Measurements from ENCODE around the gene MSRB1. TPM values are rescaled to one million over a fixed set of nuclear protein-coding genes. Genes with fewer than 3 reads are reported as not detected.

The MSRB1 gene
- total RNA-seq, 1 experiment from 2014 or later: 18.3 TPM

DNA sequence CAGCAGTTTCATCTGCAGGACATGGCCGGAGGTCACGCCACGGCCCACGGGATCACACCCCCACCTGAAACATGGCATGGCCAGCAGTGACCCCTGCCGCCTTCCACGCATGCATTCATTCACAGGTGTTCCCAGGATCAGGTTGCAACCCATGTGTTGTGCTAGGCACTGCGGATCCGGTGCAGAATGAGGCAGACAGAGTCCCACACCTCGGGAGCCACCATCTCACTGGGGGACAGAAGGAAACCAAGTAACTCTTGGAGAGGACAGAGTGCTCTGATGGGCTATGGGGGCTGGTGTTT, 4.3 kb upstream of the MSRB1 start:
- no peak for ATAC-seq
- no TSS peak for BruUV-seq (replicated peaks)

More for the DNA sequence above, 4.3 kb upstream of the MSRB1 start:
- Histone ChIP-seq H3K27me3 (ENCODE audit: insufficient read depth, low read length) (no peaks in the 10 kb centered on the region), H3K4me1 (ENCODE audit: control insufficient read depth in 1 of 2, insufficient read depth in 2 of 2, low read length in 2 of 2) (peaks cover 6 to 16% of the 10 kb centered on the region in 2 experiments), H3K36me3 (ENCODE audit: control insufficient read depth in 1 of 2, insufficient read depth in 2 of 2, low read length in 2 of 2) (no peaks in the 10 kb centered on the region), H3K9ac (ENCODE audit: low read length) (no peak overlapping the region), H3K9me2 (ENCODE audit: insufficient read depth) (no peaks in the 10 kb centered on the region), H3K4me2 (ENCODE audit: low read length) (no peak overlapping the region), H2AFZ (ENCODE audit: low read depth, low read length, poor library complexity, severe bottlenecking) (no peak overlapping the region), H3K27ac (ENCODE audit: low read depth, low read length) (no peak overlapping the region), H3K79me2 (ENCODE audit: insufficient read depth, low read length) (no peaks in the 10 kb centered on the region), H3K4me3 (replicated peaks in 1 of 2; ENCODE audit: low read depth in 1 of 2, low read length in 2 of 2) (no peak overlapping the region), H4K20me1 (ENCODE audit: insufficient read depth) (no peaks in the 10 kb centered on the region), H3K9me3 (ENCODE audit: control insufficient read depth in 1 of 2, insufficient read depth in 1 of 2, low read depth in 1 of 2, low read length in 2 of 2) (no peaks in the 10 kb centered on the region)
- DNase-seq (ENCODE audit: low read depth, low spot score): no peak
- TF ChIP-seq EZH2phosphoT487 (IDR thresholded peaks at IDR 0.05; ENCODE audit: borderline replicate concordance): no peak
- TF ChIP-seq, protein P1, sequence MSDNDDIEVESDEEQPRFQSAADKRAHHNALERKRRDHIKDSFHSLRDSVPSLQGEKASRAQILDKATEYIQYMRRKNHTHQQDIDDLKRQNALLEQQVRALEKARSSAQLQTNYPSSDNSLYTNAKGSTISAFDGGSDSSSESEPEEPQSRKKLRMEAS (IDR thresholded peaks at IDR 0.05): no peak
- TF ChIP-seq TCF7L2 (IDR thresholded peaks at IDR 0.05; ENCODE audit: borderline replicate concordance, extremely low read depth, insufficient read depth, insufficient read length): no peak
- TF ChIP-seq ZFX (IDR thresholded peaks at IDR 0.05): no peak
- TF ChIP-seq, protein P2, sequence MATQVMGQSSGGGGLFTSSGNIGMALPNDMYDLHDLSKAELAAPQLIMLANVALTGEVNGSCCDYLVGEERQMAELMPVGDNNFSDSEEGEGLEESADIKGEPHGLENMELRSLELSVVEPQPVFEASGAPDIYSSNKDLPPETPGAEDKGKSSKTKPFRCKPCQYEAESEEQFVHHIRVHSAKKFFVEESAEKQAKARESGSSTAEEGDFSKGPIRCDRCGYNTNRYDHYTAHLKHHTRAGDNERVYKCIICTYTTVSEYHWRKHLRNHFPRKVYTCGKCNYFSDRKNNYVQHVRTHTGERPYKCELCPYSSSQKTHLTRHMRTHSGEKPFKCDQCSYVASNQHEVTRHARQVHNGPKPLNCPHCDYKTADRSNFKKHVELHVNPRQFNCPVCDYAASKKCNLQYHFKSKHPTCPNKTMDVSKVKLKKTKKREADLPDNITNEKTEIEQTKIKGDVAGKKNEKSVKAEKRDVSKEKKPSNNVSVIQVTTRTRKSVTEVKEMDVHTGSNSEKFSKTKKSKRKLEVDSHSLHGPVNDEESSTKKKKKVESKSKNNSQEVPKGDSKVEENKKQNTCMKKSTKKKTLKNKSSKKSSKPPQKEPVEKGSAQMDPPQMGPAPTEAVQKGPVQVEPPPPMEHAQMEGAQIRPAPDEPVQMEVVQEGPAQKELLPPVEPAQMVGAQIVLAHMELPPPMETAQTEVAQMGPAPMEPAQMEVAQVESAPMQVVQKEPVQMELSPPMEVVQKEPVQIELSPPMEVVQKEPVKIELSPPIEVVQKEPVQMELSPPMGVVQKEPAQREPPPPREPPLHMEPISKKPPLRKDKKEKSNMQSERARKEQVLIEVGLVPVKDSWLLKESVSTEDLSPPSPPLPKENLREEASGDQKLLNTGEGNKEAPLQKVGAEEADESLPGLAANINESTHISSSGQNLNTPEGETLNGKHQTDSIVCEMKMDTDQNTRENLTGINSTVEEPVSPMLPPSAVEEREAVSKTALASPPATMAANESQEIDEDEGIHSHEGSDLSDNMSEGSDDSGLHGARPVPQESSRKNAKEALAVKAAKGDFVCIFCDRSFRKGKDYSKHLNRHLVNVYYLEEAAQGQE (IDR thresholded peaks at IDR 0.05; ENCODE audit: low read depth): no peak
- TF ChIP-seq, protein P3, sequence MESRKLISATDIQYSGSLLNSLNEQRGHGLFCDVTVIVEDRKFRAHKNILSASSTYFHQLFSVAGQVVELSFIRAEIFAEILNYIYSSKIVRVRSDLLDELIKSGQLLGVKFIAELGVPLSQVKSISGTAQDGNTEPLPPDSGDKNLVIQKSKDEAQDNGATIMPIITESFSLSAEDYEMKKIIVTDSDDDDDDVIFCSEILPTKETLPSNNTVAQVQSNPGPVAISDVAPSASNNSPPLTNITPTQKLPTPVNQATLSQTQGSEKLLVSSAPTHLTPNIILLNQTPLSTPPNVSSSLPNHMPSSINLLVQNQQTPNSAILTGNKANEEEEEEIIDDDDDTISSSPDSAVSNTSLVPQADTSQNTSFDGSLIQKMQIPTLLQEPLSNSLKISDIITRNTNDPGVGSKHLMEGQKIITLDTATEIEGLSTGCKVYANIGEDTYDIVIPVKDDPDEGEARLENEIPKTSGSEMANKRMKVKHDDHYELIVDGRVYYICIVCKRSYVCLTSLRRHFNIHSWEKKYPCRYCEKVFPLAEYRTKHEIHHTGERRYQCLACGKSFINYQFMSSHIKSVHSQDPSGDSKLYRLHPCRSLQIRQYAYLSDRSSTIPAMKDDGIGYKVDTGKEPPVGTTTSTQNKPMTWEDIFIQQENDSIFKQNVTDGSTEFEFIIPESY (IDR thresholded peaks at IDR 0.05; ENCODE audit: extremely low read depth, insufficient replicate concordance, low read length): no peak
- no peak for TF ChIP-seq EGR1 (IDR thresholded peaks at IDR 0.05; ENCODE audit: low read depth)
- no peak for TF ChIP-seq CEBPB (IDR thresholded peaks at IDR 0.05; ENCODE audit: low read depth)
- TF ChIP-seq, protein P4, sequence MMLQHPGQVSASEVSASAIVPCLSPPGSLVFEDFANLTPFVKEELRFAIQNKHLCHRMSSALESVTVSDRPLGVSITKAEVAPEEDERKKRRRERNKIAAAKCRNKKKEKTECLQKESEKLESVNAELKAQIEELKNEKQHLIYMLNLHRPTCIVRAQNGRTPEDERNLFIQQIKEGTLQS (IDR thresholded peaks at IDR 0.05): no peak
- no peak for TF ChIP-seq SIN3A (IDR thresholded peaks at IDR 0.05; ENCODE audit: low read depth)
- TF ChIP-seq FOSL1 (IDR thresholded peaks at IDR 0.05; ENCODE audit: low read depth): no peak
- no peak for TF ChIP-seq SP1 (IDR thresholded peaks at IDR 0.05; ENCODE audit: low read depth)
- TF ChIP-seq, protein P5, sequence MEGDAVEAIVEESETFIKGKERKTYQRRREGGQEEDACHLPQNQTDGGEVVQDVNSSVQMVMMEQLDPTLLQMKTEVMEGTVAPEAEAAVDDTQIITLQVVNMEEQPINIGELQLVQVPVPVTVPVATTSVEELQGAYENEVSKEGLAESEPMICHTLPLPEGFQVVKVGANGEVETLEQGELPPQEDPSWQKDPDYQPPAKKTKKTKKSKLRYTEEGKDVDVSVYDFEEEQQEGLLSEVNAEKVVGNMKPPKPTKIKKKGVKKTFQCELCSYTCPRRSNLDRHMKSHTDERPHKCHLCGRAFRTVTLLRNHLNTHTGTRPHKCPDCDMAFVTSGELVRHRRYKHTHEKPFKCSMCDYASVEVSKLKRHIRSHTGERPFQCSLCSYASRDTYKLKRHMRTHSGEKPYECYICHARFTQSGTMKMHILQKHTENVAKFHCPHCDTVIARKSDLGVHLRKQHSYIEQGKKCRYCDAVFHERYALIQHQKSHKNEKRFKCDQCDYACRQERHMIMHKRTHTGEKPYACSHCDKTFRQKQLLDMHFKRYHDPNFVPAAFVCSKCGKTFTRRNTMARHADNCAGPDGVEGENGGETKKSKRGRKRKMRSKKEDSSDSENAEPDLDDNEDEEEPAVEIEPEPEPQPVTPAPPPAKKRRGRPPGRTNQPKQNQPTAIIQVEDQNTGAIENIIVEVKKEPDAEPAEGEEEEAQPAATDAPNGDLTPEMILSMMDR (IDR thresholded peaks at IDR 0.05 in 2 of 3, conservative IDR thresholded peaks at IDR 0.05 in 1 of 3; ENCODE audit: borderline replicate concordance in 1 of 3, insufficient read depth in 1 of 3, low read depth in 2 of 3, low read length in 2 of 3): no peak
- TF ChIP-seq POLR2AphosphoS5 (IDR thresholded peaks at IDR 0.05; ENCODE audit: low read depth, low read length): no peak
- RAD21 ChIA-PET (ENCODE audit: low non-redundant PET in 1 of 2, low total read pairs in 2 of 2, uncharacterized antibody in 2 of 2, unreplicated experiment in 2 of 2): interaction anchor here in 1 of 2 experiments (0.7 kb wide), 1 partner anchor 96 kb away, joined by 3 read pairs; no protein-coding TSS in a partner anchor
- CTCF ChIA-PET: no interaction called here
- POLR2A ChIA-PET: interaction anchor here (2.4 kb wide), 1 partner anchor 17 kb away, joined by 7 read pairs; the partner anchor contains the start of gene RPS2
- intact Hi-C loops (cut with micrococcal nuclease): no loop called here

All from HCT116 (cell line).